HS-27A (cell line): Measurements from ENCODE around the gene WDCP.
A peak's percentile ranks its signal among the peaks of the same experiment; 100 is the strongest.
"Not testable (repeated sequence)": the region's sequence is repeated elsewhere in the genome, so short reads cannot be mapped to it uniquely, and the experiment has no call there.

Experiments used
- DNase-seq: peaks from one replicate; pipeline ENCODE4 v3.0.0-alpha.2; 2012; ENCODE audit warnings: low read depth, missing footprints

Gene WDCP, protein sequence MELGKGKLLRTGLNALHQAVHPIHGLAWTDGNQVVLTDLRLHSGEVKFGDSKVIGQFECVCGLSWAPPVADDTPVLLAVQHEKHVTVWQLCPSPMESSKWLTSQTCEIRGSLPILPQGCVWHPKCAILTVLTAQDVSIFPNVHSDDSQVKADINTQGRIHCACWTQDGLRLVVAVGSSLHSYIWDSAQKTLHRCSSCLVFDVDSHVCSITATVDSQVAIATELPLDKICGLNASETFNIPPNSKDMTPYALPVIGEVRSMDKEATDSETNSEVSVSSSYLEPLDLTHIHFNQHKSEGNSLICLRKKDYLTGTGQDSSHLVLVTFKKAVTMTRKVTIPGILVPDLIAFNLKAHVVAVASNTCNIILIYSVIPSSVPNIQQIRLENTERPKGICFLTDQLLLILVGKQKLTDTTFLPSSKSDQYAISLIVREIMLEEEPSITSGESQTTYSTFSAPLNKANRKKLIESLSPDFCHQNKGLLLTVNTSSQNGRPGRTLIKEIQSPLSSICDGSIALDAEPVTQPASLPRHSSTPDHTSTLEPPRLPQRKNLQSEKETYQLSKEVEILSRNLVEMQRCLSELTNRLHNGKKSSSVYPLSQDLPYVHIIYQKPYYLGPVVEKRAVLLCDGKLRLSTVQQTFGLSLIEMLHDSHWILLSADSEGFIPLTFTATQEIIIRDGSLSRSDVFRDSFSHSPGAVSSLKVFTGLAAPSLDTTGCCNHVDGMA

DNA sequence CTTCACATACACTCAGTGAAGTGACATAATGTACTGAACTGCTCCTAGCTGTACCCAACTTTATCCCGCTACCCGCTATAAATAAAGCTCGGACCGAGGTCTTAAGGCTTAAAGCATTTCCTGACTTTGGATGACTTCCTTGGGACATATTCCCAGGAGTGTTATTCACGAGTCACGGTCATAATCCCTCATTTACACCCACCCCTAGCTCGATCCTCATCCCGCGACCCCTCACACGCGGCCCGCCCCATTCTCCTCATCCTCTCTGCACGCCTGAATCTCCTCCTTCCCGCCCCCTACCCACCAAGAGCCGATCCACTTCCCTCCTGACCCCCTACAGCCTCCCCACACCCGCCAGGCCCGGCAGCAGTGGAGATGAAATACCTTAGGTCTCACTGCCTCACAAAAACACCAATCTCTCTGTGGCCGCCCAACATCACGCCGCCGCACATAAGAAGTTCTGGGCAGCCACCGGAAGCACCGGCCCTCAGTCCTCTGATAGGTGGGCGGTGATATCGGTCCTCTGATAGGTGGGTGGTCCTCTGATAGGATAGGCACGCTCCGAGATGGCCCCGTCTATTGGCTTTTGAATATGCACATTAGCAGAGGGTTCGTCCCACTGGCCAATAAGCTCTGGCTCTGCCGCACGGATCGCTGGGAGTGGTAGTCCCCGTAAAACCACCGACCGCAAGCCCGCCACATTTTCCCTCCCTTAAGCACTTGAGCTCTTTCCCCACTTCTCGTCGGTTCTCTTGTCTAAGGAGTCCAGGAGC is at the start of gene WDCP:
WDCP (minus strand) TSS at position 462 of the 773 bp plus-strand sequence. CDS start 7,897 bp downstream, outside the sequence.
- DNase-seq: peak; percentile 93

DNA sequence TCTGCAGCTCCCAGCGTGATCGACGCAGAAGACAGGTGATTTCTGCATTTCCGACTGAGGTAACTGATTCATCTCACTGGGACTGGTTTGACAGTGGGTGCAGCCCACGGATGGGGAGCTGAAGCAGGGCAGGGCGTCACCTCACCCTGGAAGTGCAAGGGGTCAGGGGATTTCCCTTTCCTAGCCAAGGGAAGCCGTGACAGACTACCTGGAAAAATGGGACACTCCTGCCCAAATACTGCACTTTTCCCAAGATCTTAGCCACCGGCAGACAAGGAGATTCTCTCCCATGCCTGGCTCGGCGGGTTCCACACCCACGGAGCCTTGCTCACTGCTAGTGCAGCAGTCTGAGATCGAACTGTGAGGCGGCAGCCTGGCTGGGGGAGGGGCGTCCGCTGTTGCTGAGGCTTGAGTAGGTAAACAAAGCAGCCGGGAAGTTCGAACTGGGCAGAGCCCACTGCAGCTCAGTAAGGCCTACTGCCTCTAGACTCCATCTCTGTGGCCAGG is 48.0 kb upstream of the WDCP start:
- DNase-seq: not testable (repeated sequence)

GRCh38 chr2:24093270-24093669 is 46.1 kb upstream of the WDCP start:
- not testable (repeated sequence) for DNase-seq

- no peak for DNase-seq
These were observed 41.7 kb upstream of the WDCP start for GRCh38 chr2:24088821-24089359.

DNA sequence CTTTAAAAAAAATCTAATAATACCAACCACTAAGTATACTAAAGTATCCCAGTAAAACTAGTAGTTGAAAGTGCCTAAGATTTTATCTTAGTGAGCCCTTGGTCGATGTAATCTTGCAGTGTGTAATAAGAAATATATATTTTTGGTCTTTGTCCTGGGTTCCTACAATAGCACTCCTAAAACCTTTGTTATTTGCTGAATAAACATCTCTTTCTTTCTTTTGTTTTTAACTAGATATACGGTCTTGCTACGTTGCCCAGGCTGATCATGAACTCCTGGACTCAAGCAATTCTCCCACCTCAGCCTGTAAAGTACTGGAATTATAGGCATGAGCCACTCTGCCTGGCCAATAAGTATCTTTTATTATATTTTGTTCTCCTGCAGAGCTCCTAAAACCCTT is 39.8 kb upstream of the WDCP start:
- no peak for DNase-seq

DNA sequence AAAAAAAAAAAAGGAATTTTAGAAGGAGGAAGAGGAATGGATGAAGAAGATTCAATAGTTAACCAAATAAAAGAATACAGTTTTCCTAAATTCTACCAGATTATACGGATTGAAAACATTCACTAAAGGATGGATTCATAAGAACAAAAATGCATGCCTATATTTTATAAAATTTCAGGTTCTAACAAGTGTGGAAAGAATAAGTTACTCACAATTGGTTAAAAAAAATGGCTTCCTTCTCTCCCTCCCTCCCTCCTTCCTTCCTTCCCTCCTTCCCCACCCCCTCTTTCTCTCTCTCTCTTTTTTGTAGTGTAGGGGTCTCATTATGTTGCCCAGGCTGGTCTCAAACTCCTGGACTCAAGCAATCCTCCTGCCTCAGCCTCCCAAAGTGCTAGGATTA is 39.0 kb upstream of the WDCP start:
- DNase-seq: no peak

- no peak for DNase-seq
These were observed 38.0 kb upstream of the WDCP start for GRCh38 chr2:24085200-24085489.

- peak; percentile 76 for DNase-seq
These were observed 37.4 kb upstream of the WDCP start, which contains the start of gene TP53I3 for GRCh38 chr2:24084386-24085199. TSS of gene TP53I3 (minus strand) at chr2:24084834. CDS start at chr2:24084326, 508 bp downstream.

DNA sequence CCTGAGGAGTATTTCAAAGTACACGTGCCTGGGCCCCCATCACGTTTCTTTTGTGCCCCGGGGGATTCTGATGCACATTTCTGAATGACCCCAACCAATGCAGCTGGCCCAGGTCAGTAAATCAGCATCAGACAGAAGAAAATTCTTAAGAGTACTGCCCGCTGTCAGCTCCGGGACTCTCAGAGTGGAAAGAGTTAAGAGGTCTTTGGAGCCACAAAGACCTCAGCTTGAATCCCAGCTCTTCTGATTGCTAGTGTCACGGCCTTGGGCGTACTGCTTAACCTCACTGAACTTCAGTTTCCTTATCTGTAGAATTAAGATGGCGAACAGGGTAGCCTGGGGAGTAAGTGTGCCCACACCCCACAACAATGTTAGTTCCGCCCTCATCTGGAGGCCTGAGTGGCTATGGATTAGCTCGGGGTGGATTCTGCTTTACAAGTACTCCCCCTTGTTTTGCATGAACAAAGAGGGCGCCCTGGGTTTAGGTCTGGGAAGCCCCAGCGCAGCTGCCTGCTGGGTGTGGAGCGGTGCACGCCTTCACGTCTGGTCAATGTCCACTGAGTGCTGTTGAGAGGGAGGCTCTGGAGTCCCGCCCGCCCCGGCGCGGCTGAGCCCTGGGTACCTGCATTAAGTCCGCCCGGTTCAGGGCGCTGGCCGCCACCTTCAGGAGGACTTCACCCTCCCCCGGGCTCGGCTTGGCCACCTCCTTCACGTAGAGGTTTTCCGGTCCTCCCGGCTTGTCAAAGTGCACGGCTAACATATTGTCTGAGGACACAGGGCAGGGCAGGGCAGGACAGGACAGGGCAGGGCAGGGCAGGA is 36.6 kb upstream of the WDCP start:
- DNase-seq: peak; percentile 55

- DNase-seq: no peak
These were observed 35.8 kb upstream of the WDCP start for GRCh38 chr2:24082787-24083566.

DNA sequence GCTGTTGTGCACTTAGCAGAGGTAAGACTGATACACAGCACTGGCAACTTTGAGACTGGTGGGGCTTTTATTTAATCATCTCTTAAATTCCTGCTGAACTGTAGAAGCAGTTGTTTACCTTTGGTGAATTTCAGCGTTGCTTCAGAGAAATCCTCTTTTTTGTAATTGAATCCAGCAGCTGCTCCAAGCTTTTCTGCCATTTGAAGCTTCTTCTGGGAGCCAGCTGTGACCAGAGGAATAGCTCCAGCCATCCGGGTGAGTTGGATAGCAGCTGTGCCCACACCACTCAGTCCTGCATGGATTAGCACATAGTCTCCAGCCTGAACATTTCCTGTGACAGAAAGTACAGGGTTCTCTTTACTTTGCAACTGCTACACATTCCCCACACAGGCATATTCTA is 33.5 kb upstream of the WDCP start:
- DNase-seq: no peak

DNA sequence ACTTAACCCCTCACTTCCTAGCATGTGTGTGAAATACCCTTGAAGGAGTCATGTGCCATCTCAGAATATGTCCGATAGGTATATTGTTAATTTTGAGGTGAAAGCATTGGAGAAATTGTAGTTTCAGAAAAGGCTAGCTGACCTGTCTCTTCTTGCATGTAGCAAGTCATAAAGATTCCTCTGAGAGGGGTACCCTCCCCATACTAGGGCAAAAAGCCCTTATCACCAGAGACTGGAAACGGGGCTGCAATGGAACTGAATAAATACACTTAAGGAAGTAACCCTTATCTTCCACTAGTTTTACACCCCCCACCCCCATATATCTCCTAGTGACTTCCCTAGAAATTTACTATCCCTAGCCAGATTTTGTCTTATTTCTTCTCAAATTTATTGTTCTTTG is 30.7 kb upstream of the WDCP start:
- no peak for DNase-seq

DNA sequence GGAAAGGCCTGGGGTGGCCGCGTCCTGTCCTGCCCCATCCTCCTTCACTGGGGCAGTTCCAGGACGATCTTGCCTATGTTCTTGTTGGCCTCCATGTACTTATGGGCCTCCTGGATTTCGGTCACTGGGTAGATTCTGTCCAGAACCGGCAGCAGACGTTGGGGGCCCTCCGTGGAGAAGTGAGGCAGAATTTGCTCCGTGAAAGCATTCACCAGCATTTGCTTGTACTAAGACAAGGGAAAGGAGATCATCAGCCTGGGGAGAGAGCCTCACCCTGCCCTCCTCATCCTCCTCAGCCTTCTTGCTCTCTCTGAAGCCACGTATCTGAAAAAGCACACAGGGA is 30.3 kb upstream of the WDCP start:
- DNase-seq: no peak

DNA sequence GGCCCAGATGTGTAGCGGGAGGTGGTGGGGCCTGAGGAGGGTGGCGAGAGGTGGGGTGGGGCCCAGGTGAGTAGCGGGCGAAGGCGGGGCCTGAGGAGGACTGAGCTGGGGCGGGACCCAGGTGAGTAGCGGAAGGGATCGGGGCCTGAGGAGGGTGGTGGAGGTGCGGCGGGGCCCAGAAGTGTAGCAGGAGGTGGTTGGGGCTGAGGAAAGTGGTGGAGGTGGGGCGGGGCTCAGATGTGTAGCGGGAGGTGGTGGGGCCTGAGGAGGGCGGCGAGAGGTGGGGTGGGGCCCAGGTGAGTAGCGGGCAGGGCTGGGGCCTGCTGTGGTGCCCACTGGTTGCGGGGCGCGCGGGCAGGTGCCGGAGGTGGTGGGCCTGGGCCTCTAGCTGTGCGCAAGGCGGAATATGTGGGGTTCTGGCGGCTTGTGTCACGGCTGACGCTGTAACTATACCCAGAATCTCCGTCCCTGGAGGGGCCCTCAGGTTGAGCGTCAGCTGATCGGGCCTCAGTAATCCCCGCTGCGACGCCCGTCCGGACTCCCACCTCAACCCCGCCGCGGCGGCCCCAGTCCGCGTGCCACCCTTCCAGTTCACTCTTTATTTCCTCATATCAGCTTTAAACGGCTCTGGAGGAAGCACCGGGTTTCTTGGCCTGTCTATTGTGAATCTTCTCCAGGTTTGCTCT is 29.8 kb upstream of the WDCP start:
- DNase-seq: no peak

DNA sequence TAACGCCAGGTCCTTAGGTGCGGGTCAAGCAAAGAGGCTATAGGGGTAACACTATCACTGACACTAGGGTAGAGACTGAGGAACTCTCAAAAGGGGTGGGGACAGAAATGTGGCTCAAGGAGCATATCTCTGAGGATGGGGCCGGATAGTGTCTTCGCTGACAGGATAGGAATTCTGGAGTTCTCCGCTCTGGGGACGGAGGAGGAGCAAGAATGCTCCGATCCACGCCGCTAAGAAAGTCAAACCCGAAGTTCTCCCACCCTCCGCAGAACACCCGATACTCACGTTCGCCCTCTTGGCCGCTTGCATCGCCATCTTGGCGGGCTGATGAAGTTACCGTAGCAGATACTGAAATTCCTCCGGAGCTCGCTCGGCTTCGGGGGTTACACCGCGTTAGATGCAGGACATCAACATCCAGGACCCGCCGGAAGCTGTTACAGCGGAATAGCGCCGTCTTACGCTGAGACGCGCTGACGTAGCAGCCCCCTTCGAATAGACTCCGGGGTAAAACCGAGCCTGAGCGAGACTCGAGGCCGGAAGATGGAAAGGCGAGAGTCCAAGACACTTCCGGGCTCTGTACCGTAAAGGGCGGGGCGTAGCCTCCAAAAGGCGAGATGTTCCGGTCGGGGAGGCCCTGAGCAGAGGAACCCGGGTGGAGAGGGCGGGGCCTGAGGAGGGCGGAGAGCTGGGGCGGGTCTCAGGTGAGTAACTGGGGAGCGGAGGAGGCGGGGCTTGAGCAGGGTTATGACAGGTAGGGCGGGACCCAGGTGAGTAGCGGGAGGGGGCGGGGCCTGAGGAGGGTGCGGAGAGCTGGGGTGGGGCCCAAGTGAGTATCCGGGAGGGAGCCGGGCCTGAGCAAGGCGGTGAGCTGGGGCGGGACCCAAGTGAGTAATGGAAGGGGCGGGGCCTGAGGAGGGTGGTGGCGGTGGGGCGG is 29.0 kb upstream of the WDCP start, which contains the start of gene SF3B6:
SF3B6 (minus strand) TSS at position 412 of the 934 bp plus-strand sequence; CDS start at position 315, 97 bp downstream.
- peak; percentile 97 for DNase-seq

DNA sequence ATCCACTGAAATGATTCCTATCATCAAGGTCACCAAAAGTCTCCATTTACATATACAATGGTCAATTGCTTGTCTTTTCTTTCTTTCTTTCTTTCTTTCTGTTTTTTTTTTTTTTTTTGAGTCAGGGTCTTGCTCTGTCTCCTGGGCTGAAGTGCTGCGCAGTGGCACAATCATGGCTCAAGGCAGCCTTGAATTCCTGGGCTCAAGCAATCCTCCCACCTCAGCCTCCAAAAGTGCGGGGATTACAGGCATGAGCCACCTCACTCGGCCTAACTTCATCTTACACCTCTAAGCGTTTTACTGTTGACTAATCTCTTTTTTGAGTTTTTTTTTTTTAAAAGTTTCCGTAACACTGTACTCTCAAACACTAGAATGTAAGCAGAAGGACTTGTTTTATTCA is 28.1 kb upstream of the WDCP start:
- no peak for DNase-seq

DNA sequence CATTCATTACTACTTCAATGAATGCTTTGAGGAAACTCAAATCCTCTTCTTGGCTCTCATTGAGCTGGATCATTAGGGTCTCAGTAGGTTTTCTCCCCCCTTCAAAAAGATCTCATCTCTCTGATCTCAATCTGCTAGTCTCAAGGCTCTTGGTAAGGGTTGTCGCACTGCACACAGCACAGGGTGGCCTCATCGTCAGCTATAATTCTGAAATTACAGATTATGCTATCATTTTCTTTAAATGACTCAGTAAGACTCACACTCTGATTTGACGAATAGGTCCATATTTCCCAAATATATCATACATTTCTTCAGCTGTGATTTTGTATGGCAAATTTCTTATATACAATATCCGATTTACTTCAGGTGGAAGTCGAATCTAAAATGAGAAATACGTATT is 26.6 kb upstream of the WDCP start:
- DNase-seq: no peak

DNA sequence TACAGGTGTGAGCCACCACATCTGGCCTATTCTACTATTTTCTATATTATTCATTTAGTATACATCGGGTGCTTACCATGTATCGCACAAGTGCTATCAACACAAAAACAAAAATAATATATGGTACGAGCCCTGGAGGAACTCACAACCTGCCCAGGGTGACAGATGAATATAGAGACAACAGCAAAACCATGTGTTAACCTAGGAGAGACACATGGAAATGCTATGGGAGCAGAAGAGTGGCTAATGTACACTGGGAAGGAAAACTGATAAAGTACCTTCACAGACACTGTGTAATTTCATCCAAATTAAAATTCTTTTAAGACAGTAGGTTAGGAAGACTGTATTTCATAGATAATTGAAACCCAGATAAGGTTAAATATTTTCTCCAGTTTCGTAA is 25.1 kb upstream of the WDCP start:
- no peak for DNase-seq
